CD8-positive, alpha-beta memory T cell (primary cell): ENCODE results near the gene ZNF804A. TPM values are rescaled to one million over a fixed set of nuclear protein-coding genes. Genes with fewer than 3 reads are reported as not detected.

Experiments used
- CTCF ChIA-PET: fragments of 350-600 bp; sonication (Branson Sonifier 250); formaldehyde crosslinking; loops from one replicate; lab custom pipeline; 2021; ENCODE audit warnings: antibody characterized with exemption; lab: Charles Lee
- POLR2A ChIA-PET: fragments of 350-600 bp; sonication (Branson Sonifier 250); formaldehyde crosslinking; loops from one replicate; lab custom pipeline; 2021; ENCODE audit warnings: antibody characterized with exemption; lab: Charles Lee
- DNase-seq, 5 donors: peaks; one replicate each; pipeline versions ENCODE4 v3.0.0 to v3.0.0-alpha.2; 2020 to 2022; ENCODE audit warnings: mixed read lengths in 1 of 5
- H3K27ac ChIP-seq: one replicate; pipeline ENCODE4 v1.7.0; 2013; ENCODE audit warnings: low read depth, mild to moderate bottlenecking, low read length, moderate library complexity
- H3K27me3 ChIP-seq: 2 replicates; pipeline ENCODE4 v1.7.0; 2013; ENCODE audit warnings: low read length, mild to moderate bottlenecking; ENCODE audit not compliant: insufficient read depth, poor library complexity, severe bottlenecking
- H3K36me3 ChIP-seq: 2 replicates; pipeline ENCODE4 v1.7.0; 2013; ENCODE audit warnings: mild to moderate bottlenecking, low read length, moderate library complexity; ENCODE audit not compliant: insufficient read depth
- H3K4me1 ChIP-seq: 2 replicates; pipeline ENCODE4 v1.7.0; 2013; ENCODE audit warnings: mild to moderate bottlenecking, low read length, moderate library complexity; ENCODE audit not compliant: insufficient read depth
- H3K4me3 ChIP-seq: 2 replicates; pipeline ENCODE4 v1.7.0; 2013; ENCODE audit warnings: mild to moderate bottlenecking, low read length
- H3K9me3 ChIP-seq: 2 replicates; pipeline ENCODE4 v1.7.0; 2013; ENCODE audit warnings: mild to moderate bottlenecking, low read length
- H3K27ac Mint-ChIP-seq, 8 donors: one replicate each; pipeline ENCODE4 v1.8.0; 2020 to 2021; ENCODE audit warnings: mixed read lengths in 8 of 8, mild to moderate bottlenecking in 6 of 8, inconsistent platforms in 3 of 8, moderate library complexity in 3 of 8
- H3K27me3 Mint-ChIP-seq, 2 donors: one replicate each; pipeline ENCODE4 v1.8.0; 2020 to 2021; ENCODE audit warnings: mixed read lengths in 2 of 2, mild to moderate bottlenecking in 1 of 2, moderate library complexity in 1 of 2
- H3K36me3 Mint-ChIP-seq, 3 donors: one replicate each; pipeline ENCODE4 v1.8.0; 2020 to 2021; ENCODE audit warnings: mixed read lengths in 3 of 3, inconsistent platforms in 1 of 3, mild to moderate bottlenecking in 1 of 3
- H3K4me1 Mint-ChIP-seq, 3 donors: one replicate each; pipeline ENCODE4 v1.8.0; 2020 to 2021; ENCODE audit warnings: mixed read lengths in 3 of 3, inconsistent platforms in 1 of 3, mild to moderate bottlenecking in 1 of 3
- H3K4me3 Mint-ChIP-seq, 7 donors: one replicate each; pipeline ENCODE4 v1.8.0; 2020 to 2021; ENCODE audit warnings: mixed read lengths in 7 of 7, mild to moderate bottlenecking in 6 of 7, moderate library complexity in 4 of 7, inconsistent platforms in 2 of 7
- H3K9me3 Mint-ChIP-seq, 5 donors: one replicate each; pipeline ENCODE4 v1.8.0; 2020 to 2022; ENCODE audit warnings: mixed read lengths in 5 of 5, mild to moderate bottlenecking in 3 of 5, moderate library complexity in 2 of 5, inconsistent platforms in 1 of 5
- polyA plus RNA-seq: library from polyadenylated mRNA; unstranded; fragments of 300-500 nt; fragmentation: Illumina TruSeq; gene quantifications from one replicate; pipeline ENCODE4 v1.2.3, GENCODE V29; 2021
- total RNA-seq, 2 experiments: library from RNA; stranded (reverse); gene quantifications; one replicate each; pipeline ENCODE4 v1.2.3, GENCODE V29; 2021

The ZNF804A gene
- total and polyA plus RNA-seq, 3 experiments from 2014 or later = not detected

GRCh38 chr2:184692141-184692734 lies 93.9 kb downstream of the ZNF804A start:
- ChIA-PET CTCF (no interaction called here), POLR2A (no interaction called here)
- Mint-ChIP-seq H3K4me3 (no peak overlapping the region), H3K9me3 (peaks cover 0 to 7% (median 5%) of the 10 kb centered on the region in 5 donors), H3K27me3 (no peaks in the 10 kb centered on the region), H3K4me1 (no peaks in the 10 kb centered on the region), H3K36me3 (no peaks in the 10 kb centered on the region), H3K27ac (no peak overlapping the region)
- no peak overlapping the region for H3K27ac ChIP-seq
- no peaks in the 10 kb centered on the region for H3K9me3 ChIP-seq
- H3K36me3 ChIP-seq = no peaks in the 10 kb centered on the region
- DNase-seq = no peak
- H3K4me1 ChIP-seq = no peaks in the 10 kb centered on the region
- H3K4me3 ChIP-seq = no peak overlapping the region
- H3K27me3 ChIP-seq = no peaks in the 10 kb centered on the region

DNA sequence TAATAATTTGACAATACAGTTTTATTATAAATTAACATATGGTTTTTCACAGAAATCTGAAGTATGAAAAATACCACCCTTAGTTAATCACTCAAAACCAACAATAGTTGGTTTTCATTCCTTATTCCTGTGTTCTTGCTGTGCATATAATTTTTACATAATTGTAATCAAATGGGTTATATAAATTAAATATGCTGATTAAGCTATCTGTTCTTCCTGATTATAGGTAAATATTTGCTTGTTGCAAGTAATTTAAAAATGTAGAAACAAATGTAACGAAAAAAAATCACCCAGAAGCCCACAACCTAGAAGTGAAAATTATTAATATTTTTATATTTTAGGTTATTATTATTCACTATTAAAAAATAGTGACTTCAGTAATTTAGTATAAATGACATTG lies 98.3 kb downstream of the ZNF804A start:
- no peaks in the 10 kb centered on the region for H3K27me3 ChIP-seq
- no peak overlapping the region for H3K27ac ChIP-seq
- no peaks in the 10 kb centered on the region for H3K4me1 ChIP-seq
- Mint-ChIP-seq H3K27me3 (no peaks in the 10 kb centered on the region), H3K36me3 (no peaks in the 10 kb centered on the region), H3K4me1 (no peaks in the 10 kb centered on the region), H3K27ac (no peak overlapping the region), H3K9me3 (peaks cover 0 to 12% (median 6%) of the 10 kb centered on the region in 5 donors), H3K4me3 (no peak overlapping the region)
- no peaks in the 10 kb centered on the region for H3K36me3 ChIP-seq
- H3K9me3 ChIP-seq = no peaks in the 10 kb centered on the region
- DNase-seq = no peak
- CTCF ChIA-PET = no interaction called here
- no peak overlapping the region for H3K4me3 ChIP-seq
- POLR2A ChIA-PET = no interaction called here

DNA sequence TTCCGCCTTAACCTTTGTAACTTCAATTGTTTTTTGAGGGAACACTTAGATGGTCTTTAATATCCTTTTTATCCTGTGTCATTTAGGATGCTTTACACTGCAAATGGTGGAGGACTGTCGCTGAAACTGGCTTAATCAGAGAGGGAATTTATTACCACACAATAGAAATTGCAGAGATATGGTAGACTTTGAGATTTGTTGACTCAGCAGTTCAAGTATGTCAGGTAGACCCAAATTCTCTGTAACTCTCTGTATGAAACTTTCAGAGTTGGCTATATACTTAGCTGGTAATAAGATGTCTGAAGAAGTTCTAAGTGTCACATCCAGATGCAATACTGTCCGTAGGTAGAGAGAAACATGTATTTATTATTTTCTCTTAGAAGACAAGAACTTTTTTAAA lies 100.1 kb downstream of the ZNF804A start:
- no peak overlapping the region for H3K4me3 ChIP-seq
- ChIA-PET POLR2A (no interaction called here), CTCF (no interaction called here)
- no peaks in the 10 kb centered on the region for H3K27me3 ChIP-seq
- Mint-ChIP-seq H3K27ac (no peak overlapping the region), H3K9me3 (peaks cover 3 to 18% (median 7%) of the 10 kb centered on the region in 5 donors), H3K36me3 (no peaks in the 10 kb centered on the region), H3K27me3 (no peaks in the 10 kb centered on the region), H3K4me1 (no peaks in the 10 kb centered on the region), H3K4me3 (no peak overlapping the region)
- no peaks in the 10 kb centered on the region for H3K4me1 ChIP-seq
- H3K36me3 ChIP-seq = no peaks in the 10 kb centered on the region
- H3K27ac ChIP-seq = no peak overlapping the region
- no peaks in the 10 kb centered on the region for H3K9me3 ChIP-seq
- no peak for DNase-seq

DNA sequence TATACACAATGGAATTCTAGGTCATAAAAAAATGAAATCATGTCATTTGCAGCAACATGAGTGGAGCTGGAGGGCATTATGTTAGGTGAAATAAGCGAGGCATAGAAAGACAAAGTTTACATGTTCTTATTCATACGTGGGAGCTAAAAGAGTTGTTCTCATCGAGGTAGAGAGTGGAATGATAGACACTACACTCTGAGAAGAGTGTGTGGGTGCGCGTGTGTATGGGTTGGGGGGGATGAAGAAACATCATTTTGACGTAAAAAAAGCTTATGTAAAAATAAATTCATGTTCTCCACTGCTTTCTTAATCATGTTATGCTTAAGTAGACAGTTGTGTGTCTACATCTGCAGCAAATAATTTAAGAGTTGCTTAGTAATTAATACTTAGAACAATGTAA lies 123.6 kb downstream of the ZNF804A start:
- no peak overlapping the region for H3K4me3 ChIP-seq
- no peak overlapping the region for H3K27ac Mint-ChIP-seq
- CTCF ChIA-PET = no interaction called here

DNA sequence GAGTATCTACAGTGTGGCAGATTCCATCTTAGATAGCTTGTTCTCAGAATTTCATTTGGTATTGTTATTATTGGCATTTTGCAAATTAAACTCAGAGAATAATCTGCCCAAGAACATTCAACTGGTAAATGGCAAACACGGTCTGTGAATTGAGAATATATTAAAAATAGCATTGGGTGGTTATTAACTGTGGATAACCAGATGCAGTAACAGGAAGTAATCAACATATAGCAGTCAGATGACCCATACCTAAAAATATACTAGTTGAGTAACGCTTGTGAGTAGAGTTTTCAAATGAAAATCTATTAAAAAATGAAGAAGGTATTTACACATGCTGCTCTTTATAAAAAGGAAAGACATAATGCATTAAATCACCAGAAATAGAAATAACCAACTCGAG lies 129.5 kb downstream of the ZNF804A start:
- Histone ChIP-seq H3K9me3 (no peaks in the 10 kb centered on the region), H3K27ac (no peak overlapping the region), H3K4me3 (no peak overlapping the region), H3K27me3 (no peaks in the 10 kb centered on the region), H3K4me1 (no peaks in the 10 kb centered on the region), H3K36me3 (no peaks in the 10 kb centered on the region)
- no peaks in the 10 kb centered on the region for H3K27me3 Mint-ChIP-seq
- peaks cover 0 to 12% (median 2%) of the 10 kb centered on the region in 5 donors for H3K9me3 Mint-ChIP-seq
- ChIA-PET CTCF (no interaction called here), POLR2A (no interaction called here)
- no peak overlapping the region for H3K27ac Mint-ChIP-seq
- H3K4me3 Mint-ChIP-seq = no peak overlapping the region
- H3K4me1 Mint-ChIP-seq = no peaks in the 10 kb centered on the region
- no peak for DNase-seq
- H3K36me3 Mint-ChIP-seq = no peaks in the 10 kb centered on the region

More for the DNA sequence above, 123.6 kb downstream of the ZNF804A start:
- H3K27ac ChIP-seq = no peak overlapping the region
- no peak for DNase-seq
- H3K36me3 ChIP-seq = no peaks in the 10 kb centered on the region
- Mint-ChIP-seq H3K9me3 (peaks cover 8 to 23% (median 12%) of the 10 kb centered on the region in 5 donors), H3K36me3 (no peaks in the 10 kb centered on the region), H3K27me3 (no peaks in the 10 kb centered on the region), H3K4me3 (no peak overlapping the region), H3K4me1 (no peaks in the 10 kb centered on the region)
- H3K4me1 ChIP-seq = no peaks in the 10 kb centered on the region
- no peaks in the 10 kb centered on the region for H3K27me3 ChIP-seq
- H3K9me3 ChIP-seq = no peaks in the 10 kb centered on the region
- POLR2A ChIA-PET = no interaction called here

- H3K27ac Mint-ChIP-seq = no peak overlapping the region
- H3K4me1 Mint-ChIP-seq = no peaks in the 10 kb centered on the region
- ChIA-PET POLR2A (no interaction called here), CTCF (no interaction called here)
- peaks cover 0 to 12% (median 4%) of the 10 kb centered on the region in 5 donors for H3K9me3 Mint-ChIP-seq
- no peaks in the 10 kb centered on the region for H3K36me3 ChIP-seq
- no peak overlapping the region for H3K27ac ChIP-seq
- H3K4me3 ChIP-seq = no peak overlapping the region
- H3K4me1 ChIP-seq = no peaks in the 10 kb centered on the region
- H3K36me3 Mint-ChIP-seq = no peaks in the 10 kb centered on the region
- no peaks in the 10 kb centered on the region for H3K27me3 ChIP-seq
- H3K4me3 Mint-ChIP-seq = no peak overlapping the region
- no peaks in the 10 kb centered on the region for H3K27me3 Mint-ChIP-seq
- H3K9me3 ChIP-seq = no peaks in the 10 kb centered on the region
- no peak for DNase-seq
These were observed 130.1 kb downstream of the ZNF804A start for GRCh38 chr2:184728411-184728810.

GRCh38 chr2:184729581-184729980 lies 131.3 kb downstream of the ZNF804A start:
- H3K9me3 Mint-ChIP-seq = peaks cover 0 to 11% (median 4%) of the 10 kb centered on the region in 5 donors
- no peak for DNase-seq
- no peak overlapping the region for H3K27ac Mint-ChIP-seq
- Histone ChIP-seq H3K27ac (no peak overlapping the region), H3K4me1 (no peaks in the 10 kb centered on the region), H3K9me3 (no peaks in the 10 kb centered on the region), H3K4me3 (no peak overlapping the region), H3K27me3 (no peaks in the 10 kb centered on the region), H3K36me3 (no peaks in the 10 kb centered on the region)
- CTCF ChIA-PET = no interaction called here
- no peaks in the 10 kb centered on the region for H3K36me3 Mint-ChIP-seq
- POLR2A ChIA-PET = no interaction called here
- no peak overlapping the region for H3K4me3 Mint-ChIP-seq
- no peaks in the 10 kb centered on the region for H3K4me1 Mint-ChIP-seq
- H3K27me3 Mint-ChIP-seq = no peaks in the 10 kb centered on the region

DNA sequence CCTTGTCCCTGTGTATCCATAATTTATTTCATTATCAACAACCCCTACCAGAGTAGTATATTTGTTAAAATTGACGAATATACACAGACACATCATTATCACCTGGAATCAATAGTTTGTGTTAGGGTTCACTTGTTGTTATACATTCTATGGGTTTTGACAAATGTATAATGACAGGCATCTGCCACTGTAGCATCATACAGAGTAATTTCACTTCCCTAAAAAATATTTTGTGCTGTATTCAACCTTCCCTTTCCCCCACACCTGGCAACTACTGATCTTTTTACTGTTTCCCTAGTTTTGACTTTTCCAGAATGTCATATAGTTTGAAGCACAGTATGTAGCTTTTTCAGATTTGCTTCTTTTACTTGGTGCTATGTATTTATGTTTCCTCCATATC lies 132.0 kb downstream of the ZNF804A start:
- CTCF ChIA-PET = no interaction called here
- no peaks in the 10 kb centered on the region for H3K36me3 ChIP-seq
- H3K27ac ChIP-seq = no peak overlapping the region
- Mint-ChIP-seq H3K36me3 (no peaks in the 10 kb centered on the region), H3K4me3 (no peak overlapping the region), H3K27me3 (no peaks in the 10 kb centered on the region), H3K9me3 (peaks cover 2 to 10% (median 4%) of the 10 kb centered on the region in 5 donors), H3K4me1 (no peaks in the 10 kb centered on the region), H3K27ac (no peak overlapping the region)
- no peaks in the 10 kb centered on the region for H3K4me1 ChIP-seq
- no peaks in the 10 kb centered on the region for H3K9me3 ChIP-seq
- no peaks in the 10 kb centered on the region for H3K27me3 ChIP-seq
- no peak for DNase-seq
- POLR2A ChIA-PET = no interaction called here
- no peak overlapping the region for H3K4me3 ChIP-seq
